HG03135 (cell line): ENCODE measurements around the gene GLB1L3.

ENCODE experiments used
- ATAC-seq: cut with Tn5 transposase; IDR thresholded peaks from one replicate; pipeline ENCODE4 v1.9.1; 2021; ENCODE audit warnings: mild to moderate bottlenecking, moderate library complexity; ENCODE audit not compliant: unreplicated experiment

The GLB1L3 gene

DNA sequence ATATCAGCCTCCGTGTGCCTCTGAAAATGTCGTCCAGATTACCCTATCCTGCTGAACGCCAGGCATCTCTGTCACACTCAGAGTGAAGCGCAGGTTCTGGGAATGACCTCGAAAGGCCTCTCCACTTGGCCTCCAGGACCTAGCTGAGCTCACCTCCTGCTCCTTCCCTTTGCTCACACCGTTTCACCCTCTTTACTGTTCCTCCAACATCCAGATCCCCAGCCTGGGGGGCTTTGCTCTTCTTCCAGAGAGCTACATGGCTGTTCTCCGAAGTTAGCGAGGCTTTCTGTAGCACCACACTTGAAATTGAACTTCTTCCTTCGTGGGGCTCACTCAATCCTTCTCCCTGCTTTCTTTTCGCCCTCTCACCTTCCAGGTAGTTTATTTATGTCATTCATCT is 83.5 kb downstream of the GLB1L3 start:
- no peak for ATAC-seq

- peak; percentile 73 for ATAC-seq
These were observed 84.1 kb downstream of the GLB1L3 start for GRCh38 chr11:134360050-134360835.

DNA sequence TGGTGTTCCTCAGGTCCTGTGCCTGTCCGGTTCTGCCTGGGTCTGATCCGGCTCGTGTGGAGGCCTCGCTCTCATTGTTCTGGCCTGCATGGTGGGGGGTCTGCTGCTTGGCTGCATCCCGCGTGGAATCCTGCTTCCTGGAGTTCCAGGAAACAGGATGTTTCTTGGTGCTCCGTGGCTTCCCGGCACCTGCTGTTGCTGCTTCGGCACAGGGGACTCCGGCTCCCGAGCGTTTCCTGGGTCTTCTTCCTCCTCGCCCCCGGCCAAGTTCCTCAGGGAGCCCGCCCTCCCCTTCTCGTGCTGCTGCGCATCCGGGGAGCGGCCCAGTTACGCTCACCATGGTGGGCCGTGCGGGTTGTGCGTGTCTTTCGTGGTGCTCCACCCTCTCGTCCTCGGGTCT is 85.5 kb downstream of the GLB1L3 start:
- no peak for ATAC-seq

DNA sequence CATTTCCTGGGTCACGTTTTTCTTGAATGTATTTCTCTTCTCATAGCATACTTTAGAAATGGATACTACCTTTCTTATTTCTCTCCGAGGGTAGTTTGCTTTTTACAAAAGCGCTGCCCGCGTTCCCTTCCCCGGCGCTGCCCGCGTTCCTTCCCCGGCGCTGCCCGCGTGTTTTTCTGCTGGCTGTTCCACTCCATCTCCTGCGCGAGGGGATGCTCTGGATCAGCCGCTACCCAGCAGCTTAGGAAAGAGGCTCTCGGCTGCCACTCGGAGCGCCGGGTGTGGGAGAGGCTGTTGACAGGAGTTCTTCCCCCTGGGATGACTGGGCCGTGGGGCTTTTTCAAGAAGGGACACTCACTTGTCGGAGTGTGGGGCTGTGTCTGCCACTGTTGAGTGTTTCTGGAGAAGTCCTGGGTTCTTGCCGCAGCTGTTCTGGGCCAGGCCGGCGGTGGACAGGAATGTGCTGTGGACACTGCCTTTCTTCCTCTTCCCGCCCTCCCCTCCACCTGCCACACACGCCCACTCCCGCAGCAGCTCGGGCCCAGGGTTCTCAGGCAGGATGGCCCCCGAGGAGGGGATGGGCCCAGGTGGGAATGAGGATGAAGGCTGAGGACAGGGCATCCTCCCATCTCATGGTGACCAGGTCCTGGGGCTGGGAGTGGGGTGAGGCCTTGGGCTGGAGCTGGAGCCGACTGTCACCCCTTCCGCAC is 86.2 kb downstream of the GLB1L3 start:
- ATAC-seq: no peak

GRCh38 chr11:134363161-134363560 is 87.0 kb downstream of the GLB1L3 start:
- no peak for ATAC-seq

GRCh38 chr11:134363592-134363991 is 87.4 kb downstream of the GLB1L3 start:
- no peak for ATAC-seq

DNA sequence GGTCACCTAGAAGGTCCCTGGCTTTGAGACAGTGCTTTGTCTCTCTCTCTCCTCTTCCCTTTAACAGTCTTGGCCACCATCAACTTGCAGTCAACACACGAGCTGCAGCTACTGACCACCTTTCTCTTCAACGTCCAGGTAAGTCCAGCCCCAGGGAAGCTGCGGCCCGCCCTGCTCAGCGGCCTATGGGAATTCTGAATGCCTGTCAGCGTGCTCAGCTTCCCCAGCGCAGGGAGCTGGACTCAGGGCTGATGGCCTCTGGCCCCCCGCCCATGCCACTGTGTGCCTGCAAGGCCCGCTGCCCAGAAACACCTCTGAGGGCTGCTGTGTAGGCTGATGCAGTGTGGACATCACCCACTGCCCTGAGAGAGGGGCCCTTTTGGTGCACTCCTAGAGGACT is 88.1 kb downstream of the GLB1L3 start:
- no peak for ATAC-seq

DNA sequence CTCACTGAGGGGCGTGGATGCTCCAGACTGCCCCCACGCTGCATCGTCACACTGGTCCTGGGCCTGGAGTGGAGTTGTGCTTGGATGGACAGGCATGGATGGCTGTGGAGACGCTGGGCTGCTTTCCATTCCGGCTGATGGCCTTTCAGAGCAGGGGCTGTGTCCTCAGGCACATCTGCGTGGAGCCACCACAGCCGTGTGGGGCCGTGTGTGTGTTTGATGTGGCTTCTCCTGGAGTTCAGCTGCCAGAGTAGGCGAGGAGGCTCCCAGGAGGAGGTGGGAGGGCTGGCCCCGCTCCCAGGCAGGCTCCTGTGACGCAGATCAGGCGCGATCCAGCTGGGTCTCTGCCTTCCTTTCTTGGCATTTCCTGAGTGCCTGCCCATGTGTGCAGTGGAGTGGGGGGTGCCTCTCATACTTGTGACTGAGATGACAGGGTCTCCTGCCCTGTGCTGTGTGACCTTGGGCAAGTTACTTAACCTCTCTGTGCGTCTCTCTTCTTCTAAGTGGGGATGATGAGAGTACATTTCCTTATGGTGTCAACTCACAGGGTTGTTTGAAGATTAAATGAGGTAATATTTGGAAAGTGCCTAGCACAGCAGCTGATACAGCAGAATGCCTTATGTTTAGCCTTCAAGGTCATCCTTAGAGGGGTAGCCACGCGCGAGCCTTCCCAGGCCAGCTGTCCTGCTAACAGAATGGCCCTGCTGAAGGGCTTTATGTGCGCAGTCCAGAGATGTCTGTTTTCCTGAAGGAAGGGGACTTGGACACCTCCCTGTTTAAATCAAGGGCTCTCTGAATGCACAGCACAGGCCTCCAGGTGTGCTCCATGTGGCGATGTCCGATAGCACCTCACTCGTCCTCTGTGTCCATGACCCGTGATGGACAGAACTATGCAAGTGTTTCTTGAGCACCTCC is 89.1 kb downstream of the GLB1L3 start:
- ATAC-seq: no peak

DNA sequence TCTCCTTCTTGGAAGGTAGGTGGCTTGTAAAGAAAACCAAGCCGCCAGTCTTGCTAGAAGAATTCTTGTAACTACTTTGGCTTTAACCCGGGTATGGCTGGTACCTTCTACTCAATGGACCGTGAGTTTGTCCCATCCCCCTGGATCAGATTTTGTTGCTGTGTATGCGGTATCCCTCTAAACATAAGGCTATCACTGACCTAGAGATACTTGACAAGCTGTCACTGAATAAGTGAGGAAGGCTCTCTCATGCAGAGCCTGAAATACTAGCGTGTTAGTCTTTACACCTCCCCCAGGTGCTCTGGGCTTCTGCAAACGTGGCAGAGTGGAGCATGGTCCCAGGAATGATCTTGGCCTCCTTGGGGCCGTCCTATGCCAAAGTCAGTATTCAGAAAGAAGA is 90.1 kb downstream of the GLB1L3 start:
- ATAC-seq: no peak

- no peak for ATAC-seq
These were observed 91.6 kb downstream of the GLB1L3 start for GRCh38 chr11:134367781-134368180.
